IPS DF 19.7 (cell line): ENCODE results near the gene CCNL1.
"Not testable (repeated sequence)": the region's sequence is repeated elsewhere in the genome, so short reads cannot be mapped to it uniquely, and the experiment has no call there.

Experiments
- DNase-seq: peaks from one replicate; pipeline ENCODE4 v3.0.0-alpha.2; 2013; ENCODE audit warnings: low read depth, low spot score

CCNL1 gene

GRCh38 chr3:157159762-157160657 is at the start of gene CCNL1:
CCNL1 (minus strand) TSS chr3:157160147; CDS start chr3:157160094, 53 bp downstream.
- peak; percentile 63 for DNase-seq

- DNase-seq, result no peak
Measured at GRCh38 chr3:157204880-157205279, 44.9 kb upstream of the CCNL1 start.

- no peak for DNase-seq
Measured at GRCh38 chr3:157204431-157204830, 44.5 kb upstream of the CCNL1 start.

DNA sequence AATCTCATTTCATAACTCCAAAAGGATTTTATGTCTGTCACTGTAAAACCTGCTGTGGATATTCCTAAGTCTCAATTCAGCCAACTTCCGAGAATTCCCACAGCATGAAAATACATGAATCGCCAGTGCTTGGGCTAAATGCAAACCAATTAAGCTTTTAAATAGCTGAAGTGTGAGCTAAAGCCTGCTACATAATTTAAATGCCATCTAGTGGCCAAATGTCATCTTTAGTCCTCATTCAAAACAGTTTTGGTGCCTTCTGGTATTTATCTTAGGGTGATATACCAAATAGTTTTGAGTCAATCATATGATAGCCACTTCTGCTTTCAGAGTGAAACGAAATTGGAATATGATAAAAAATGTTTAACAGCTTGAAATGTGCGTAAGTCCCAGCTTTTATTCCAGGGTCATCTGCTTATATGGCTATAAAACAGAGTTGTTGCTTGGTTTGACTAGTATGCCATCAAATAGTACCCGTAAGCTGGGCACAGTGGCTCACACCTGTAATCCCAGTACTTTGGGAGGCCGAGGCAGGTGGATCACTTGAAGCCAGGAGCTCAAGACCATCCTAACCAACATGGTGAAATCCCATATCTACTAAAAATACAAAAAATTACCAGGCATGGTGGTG is 41.8 kb upstream of the CCNL1 start:
- no peak for DNase-seq

- DNase-seq, result no peak
Measured at GRCh38 chr3:157199841-157200240, 39.9 kb upstream of the CCNL1 start.

GRCh38 chr3:157195965-157196364 is 36.0 kb upstream of the CCNL1 start:
- no peak for DNase-seq

DNA sequence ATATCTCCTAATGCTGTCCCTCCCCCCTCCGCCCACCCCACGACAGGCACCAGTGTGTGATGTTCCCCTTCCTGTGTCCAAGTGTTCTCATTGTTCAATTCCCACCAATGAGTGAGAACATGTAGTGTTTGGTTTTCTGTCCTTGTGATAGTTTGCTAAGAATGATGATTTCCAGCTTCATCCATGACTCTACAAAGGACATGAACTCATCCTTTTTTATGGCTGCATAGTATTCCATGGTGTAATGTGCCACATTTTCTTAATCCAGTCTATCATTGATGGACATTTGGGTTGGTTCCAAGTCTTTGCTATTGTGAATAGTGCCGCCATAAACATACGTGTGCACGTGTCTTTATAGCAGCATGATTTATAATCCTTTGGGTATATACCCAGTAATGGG is 31.2 kb upstream of the CCNL1 start:
- not testable (repeated sequence) for DNase-seq

- no peak for DNase-seq
Measured at GRCh38 chr3:157190380-157190872, 30.5 kb upstream of the CCNL1 start.

- DNase-seq, result no peak
Measured at GRCh38 chr3:157188391-157188790, 28.4 kb upstream of the CCNL1 start.

- no peak for DNase-seq
Measured at GRCh38 chr3:157182879-157183278, 22.9 kb upstream of the CCNL1 start.

DNA sequence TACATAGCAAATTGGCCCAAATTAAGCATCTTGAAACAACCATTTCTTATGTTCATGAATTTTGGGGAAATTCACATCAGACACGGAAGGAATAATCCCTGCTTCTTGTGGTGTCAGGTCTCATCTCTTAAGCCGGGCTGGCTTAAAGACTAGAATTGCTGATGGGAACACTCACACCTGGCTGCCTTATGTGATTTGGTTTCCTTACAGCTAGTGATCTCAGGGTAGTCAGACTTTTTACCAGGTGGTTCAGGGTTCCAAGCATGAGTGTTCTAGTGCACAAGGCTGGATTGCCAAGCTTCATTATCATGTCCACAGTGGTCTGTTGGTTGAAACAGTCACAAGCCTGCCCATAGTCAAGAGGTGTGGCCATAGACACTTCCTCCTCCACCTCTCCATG is 20.3 kb upstream of the CCNL1 start:
- no peak for DNase-seq

GRCh38 chr3:157179365-157179803 is 19.4 kb upstream of the CCNL1 start:
- DNase-seq, result no peak

GRCh38 chr3:157178503-157179364 is 18.8 kb upstream of the CCNL1 start:
- not testable (repeated sequence) for DNase-seq

- not testable (repeated sequence) for DNase-seq
Measured at GRCh38 chr3:157177801-157178453, 18.0 kb upstream of the CCNL1 start.

GRCh38 chr3:157176934-157177333 is 17.0 kb upstream of the CCNL1 start:
- DNase-seq, result no peak

- DNase-seq, result no peak
Measured at GRCh38 chr3:157175691-157176507, 16.0 kb upstream of the CCNL1 start.

- DNase-seq, result peak; percentile 95
Measured at GRCh38 chr3:157174649-157175498, 14.9 kb upstream of the CCNL1 start.

DNA sequence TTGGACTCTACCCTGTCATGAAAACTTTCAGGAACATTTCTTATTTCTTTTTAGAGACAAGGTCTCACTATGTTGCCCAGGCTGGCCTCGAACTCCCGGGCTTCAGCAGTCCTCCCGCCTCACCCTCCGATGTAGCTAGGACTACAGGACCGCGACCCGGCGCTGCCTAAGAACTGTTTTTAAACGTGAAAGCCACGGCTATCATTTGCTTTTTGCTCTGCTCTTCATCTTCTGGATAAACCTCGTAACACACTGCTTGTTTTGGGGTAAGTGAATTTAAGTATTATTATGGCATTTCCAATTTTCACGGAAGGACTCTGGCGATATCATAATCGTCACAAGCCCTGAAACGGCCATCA is 14.3 kb upstream of the CCNL1 start:
- no peak for DNase-seq

DNA sequence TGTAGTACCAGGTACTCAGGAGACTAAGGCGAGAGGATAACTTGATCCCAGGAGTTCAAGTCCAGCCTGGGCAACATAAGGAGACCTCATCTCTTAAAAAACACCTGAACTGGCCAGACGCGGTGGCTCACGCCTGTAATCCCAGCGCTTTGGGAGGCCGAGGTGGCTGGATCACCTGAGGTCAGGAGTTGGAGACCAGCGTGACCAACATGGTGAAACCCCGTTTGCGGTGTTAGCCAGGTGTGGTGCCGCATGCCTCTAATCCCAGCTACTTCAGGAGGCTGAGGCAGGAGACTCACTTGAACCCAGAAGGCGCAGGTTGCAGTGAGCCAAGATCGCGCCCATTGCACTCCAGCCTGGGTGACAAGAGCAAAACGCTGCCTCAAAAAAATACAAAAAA is 13.4 kb upstream of the CCNL1 start:
- DNase-seq, result not testable (repeated sequence)
